HG03565 (cell line): ENCODE data around the gene PTPN20.
"Not testable (repeated sequence)": the region's sequence is repeated elsewhere in the genome, so short reads cannot be mapped to it uniquely, and the experiment has no call there.

Experiments used
- ATAC-seq: cut with Tn5 transposase; IDR thresholded peaks from one replicate; pipeline ENCODE4 v1.9.1; 2021; ENCODE audit warnings: mild to moderate bottlenecking, moderate library complexity; ENCODE audit not compliant: unreplicated experiment

PTPN20 gene, protein sequence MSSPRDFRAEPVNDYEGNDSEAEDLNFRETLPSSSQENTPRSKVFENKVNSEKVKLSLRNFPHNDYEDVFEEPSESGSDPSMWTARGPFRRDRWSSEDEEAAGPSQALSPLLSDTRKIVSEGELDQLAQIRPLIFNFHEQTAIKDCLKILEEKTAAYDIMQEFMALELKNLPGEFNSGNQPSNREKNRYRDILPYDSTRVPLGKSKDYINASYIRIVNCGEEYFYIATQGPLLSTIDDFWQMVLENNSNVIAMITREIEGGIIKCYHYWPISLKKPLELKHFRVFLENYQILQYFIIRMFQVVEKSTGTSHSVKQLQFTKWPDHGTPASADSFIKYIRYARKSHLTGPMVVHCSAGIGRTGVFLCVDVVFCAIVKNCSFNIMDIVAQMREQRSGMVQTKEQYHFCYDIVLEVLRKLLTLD

GRCh38 chr10:46911144-46911876 lies at the start of gene PTPN20:
Gene PTPN20, plus strand, starts transcription at chr10:46911428. Its CDS starts 21,072 bp downstream, at chr10:46932500.
- ATAC-seq: not testable (repeated sequence)

DNA sequence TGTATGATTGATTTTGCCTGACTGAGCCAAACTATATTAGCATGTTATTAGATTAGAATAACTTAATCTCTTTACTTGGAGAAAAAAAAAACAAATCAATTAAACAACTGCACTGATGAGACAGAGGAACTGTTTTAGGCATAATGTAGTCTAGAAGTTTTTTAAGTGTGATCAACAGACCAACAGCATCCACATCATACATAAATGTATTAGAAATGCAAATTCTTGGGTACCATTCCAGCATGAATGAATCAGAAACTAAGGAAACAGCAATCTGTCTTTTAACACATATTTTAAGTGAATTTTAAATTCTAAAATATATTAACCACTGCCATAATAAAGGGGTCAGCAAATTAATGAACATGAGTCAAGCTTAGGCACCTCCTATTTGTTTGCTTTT lies 41.5 kb upstream of the PTPN20 start:
- ATAC-seq: not testable (repeated sequence)

DNA sequence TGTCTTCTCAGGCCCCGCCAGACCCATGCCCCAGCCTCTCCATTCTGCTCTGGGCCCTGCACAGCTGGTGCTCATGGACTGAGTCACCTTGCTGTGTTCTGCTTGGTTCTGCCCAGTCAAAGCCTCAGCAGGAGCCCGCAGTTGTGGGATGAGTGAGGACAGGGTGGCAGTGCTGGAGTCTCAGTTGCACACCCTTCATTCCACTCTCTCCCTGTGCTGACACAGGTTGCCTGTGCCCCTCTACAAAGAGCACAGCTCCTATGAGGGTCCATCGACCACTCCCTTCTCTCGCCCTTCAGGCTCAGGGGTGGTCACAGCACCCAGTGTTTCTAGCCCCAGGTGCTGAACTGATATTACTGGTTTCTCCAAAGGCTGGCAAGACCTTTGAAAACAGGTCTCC lies 39.6 kb upstream of the PTPN20 start:
- ATAC-seq: not testable (repeated sequence)

DNA sequence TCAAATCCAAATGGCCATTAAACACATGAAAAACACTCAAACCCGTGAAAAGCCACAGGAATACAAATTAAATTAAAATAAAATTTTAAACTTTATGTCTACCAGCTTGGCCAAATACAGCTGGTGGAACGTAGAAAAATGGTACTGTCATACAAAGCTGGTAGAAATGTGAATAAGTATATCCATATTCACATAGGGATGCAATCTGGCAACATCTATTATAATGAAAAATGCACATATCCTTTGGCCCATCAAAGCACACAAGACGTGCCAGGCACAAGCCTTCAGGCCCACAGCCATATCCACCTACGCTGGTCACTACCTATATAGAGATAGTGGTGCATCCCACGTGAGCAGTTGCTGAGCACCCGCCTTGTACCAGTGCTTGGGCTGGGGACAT lies 35.9 kb upstream of the PTPN20 start:
- ATAC-seq: not testable (repeated sequence)

DNA sequence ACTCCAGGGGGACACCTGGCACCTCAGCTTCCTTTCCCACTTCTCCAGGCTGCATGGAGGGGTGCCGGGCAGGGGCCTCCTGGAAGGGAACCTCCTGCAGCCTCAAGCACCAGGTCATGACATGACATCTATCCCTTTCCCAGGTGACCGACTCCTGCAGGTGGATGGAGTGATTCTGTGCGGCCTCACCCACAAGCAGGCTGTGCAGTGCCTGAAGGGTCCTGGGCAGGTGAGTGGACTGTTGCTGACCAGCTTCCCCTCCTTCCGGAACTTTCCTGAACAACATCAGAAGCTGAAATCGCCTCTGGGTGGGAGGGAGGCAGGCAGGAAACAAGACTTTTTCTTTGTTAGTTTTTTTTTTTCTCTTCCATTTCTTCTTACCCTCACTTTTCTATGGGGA lies 34.5 kb upstream of the PTPN20 start:
- ATAC-seq: not testable (repeated sequence)

DNA sequence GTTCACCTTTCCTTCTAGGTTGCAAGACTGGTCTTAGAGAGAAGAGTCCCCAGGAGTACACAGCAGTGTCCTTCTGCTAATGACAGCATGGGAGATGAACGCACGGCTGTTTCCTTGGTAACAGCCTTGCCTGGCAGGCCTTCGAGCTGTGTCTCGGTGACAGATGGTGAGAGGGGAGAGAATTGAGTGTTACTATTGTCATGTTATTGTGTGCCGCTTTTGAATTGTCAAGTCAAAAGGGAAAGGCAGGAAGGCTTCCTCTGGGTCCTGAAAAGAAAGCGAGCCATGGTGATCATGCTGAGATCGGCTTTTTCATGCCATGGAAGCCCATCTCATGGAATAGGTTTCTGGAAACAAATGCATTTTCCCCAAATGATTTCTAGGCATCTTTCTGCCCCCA lies 32.5 kb upstream of the PTPN20 start:
- ATAC-seq: not testable (repeated sequence)

DNA sequence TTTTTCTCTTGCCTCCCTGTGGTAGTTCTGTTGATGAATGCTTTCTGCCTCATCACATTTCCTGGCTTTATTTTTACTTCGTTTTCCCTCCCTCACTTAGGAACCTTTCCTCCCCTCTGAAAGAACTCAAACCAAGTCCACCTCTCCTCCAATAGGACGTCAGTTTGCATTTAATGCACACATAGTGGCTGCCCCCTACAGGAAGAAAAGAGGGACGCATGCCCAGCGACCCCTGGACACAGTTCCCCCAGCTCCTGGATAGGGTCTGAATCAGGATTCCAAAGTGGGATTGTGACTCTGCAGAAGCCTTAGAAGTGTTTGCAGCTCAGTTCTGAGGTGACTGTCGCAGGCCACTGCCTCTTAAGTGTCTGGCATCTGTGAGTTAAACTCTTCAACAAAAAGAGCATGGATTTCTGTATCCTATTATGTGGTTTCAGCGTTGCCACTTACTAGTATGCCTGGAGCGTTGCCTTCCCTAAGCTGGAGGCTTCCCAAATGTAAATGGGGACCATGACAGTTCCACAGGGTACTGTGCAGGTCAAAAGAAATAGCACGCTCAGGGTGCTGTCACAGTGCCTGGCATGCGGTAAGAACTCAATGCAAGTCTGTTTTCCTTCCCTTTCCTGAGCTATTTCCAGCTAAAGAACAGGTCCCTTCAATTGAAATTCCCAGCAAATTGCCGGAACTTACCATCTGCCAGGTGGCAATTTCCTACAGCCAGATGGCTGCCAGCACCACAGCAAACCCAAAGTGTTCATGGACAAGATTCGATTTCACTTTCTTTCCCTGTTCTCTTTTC lies 20.2 kb upstream of the PTPN20 start:
- ATAC-seq: not testable (repeated sequence)

DNA sequence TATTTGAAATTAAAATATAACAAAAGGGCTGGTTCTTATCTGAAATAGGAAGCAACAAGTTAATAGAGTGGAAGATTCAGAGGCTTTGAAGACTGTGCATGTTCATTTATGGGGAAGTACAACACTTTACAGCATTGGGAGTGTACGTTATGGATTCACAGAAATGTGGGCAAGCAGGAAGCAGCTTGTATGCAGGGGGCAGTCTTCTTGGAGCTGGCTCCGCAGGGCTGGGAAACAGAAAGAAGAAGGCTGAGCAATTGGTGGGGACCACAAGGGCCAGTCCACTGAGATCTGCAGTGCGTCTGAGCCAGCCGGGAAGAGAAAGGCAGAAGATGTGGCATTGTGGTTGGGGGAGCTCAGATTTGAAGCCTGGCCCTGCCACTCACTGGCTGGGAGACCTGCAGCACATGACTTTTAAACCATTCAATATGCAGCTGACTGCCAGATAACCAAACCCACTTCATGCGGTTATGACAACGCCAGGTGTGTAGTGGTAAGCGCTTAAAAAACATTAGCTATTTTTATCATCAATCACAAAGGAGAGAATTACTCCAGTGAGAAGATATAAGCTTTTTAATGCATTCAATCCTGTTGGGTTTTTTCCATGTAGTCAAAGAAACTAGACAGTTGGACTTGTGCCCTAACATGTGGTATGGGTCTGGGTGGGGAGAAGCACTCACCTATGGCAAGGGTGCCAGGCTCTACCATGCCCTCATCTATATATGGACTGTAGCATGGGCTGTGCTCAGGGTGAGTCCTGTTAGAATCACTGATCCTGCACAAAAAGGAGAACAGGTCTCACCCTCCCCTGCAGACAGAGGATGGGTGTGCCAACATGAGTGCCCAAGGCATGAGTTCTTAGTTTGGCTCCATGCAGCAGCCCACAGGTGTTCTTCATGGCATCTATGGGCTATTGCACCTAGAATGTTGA lies 14.2 kb upstream of the PTPN20 start:
- not testable (repeated sequence) for ATAC-seq

DNA sequence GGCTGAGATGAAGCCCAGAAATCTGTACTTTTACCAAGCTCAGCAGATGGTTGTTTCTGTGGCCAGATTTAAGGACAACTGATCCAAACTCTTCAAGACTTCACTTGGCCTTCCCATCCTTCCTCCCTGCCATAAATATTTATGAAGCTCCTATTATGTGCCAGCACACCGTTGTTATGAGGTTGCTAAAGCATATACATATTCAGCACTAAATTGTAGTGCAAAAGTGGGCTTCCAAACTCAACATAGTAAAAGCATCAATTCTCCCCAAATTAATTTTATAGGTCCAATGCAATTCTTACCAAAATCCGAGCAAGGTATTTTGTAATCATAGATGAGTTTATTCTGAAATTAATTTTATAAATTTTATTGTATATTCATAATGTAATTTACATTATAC lies 10.0 kb upstream of the PTPN20 start:
- ATAC-seq: not testable (repeated sequence)

- ATAC-seq: not testable (repeated sequence)
Observed at GRCh38 chr10:46903874-46904273, 7.4 kb upstream of the PTPN20 start.

GRCh38 chr10:46906359-46906758 lies 4.9 kb upstream of the PTPN20 start:
- not testable (repeated sequence) for ATAC-seq

DNA sequence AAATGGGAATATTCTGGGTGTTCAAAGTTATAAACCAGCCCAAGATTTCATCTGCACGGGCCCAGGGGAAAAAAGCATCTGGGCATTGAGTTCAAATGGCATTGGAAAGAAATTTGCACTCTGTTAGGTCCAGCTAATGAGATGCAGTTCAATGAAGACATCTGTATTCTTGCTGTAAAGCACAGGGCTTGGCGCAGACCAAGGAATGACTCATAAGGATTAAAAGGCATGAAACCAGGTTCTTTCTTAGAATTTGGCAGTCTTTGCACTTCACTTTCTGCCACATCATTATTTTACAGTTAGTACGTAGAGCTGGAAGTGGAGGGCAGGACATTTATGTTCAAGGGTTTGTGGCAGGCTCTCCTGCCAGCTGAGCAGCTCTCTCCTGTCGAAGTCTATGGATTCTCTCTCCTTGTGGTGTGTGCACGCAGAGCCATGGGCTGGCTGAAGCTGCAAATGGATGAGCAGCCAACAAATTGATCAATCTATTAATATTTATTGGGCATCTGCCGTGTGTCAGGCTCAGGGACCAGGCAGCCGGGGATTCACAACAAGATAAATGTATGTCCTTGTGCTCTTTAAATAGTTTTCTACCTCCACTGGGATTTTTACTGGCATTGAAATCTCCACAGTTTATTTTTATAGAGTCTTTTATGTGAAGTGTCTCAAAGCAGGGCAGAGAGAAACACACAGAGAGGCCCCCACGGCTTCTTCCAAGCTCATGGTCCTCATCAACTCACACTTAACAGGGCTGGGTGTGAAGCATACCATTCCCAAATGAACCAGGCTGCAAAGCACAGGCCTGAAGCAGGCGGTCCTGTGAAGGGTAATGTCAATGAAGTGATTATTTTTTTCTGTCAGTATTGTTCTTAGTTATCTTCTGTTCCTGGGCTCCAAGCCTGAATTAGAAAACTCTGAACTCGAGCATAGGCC lies 3.8 kb upstream of the PTPN20 start:
- ATAC-seq: not testable (repeated sequence)

GRCh38 chr10:46922498-46922897 lies 11.3 kb downstream of the PTPN20 start:
- not testable (repeated sequence) for ATAC-seq

DNA sequence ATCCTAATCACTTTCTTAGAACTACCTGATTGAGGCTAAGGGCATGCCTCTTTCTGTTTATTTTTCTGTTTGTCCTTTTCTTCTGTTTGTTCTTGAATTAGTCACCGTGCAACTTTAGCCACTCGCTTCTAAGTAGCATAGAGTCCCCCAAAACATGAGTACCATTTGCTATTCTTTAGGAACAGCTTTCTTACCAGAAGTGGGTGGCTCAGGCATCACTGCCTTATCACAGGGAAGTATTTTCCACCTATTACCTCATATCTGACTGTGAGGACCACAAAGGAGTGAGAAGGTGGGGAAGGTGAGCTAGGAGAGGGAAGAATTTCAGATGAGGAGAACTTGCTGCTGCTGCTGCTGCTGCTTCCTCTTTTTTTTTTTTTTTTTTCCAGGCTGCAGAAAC lies 13.9 kb downstream of the PTPN20 start:
- not testable (repeated sequence) for ATAC-seq

DNA sequence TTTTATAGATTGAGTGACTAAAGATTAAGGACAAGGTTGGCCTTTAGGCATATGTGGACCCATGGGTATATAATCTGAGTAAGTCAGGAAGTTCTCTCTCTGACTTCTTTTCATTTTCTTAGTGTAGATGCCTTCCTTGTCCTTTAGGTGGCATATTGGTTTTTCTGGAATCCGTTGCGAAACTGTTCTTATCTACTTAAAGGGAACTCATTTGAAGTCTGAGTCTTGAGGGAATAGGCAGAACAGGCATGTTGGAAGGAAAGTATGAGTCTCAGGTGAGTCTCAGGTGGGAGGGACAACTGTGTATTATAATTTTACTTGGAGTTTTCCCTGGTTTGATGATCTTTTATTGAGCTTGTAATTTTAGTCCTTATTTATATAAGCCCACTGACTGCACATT lies 14.6 kb downstream of the PTPN20 start:
- ATAC-seq: not testable (repeated sequence)

- ATAC-seq: not testable (repeated sequence)
Observed at GRCh38 chr10:46928810-46929209, 17.6 kb downstream of the PTPN20 start.

- ATAC-seq: not testable (repeated sequence)
Observed at GRCh38 chr10:46932383-46932782, 21.2 kb downstream of the PTPN20 start.

DNA sequence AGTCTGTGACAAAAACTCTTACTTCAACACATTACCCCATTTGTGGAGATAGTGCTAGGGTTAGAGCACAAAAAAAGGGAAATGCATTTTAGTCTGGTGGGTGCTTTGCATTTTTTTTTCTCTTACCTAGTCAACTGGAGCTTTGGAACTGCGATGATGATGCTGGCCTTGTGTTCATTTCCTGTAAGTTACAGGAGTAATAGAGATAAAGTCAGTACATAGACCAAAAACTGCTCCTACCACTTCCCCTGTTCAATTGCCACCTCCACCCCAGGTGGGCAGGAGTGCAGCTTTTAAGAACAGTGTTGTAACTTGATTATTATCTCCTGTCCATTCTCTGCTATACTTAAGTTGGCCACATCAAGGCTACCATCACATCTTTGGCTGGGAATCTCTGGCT lies 29.9 kb downstream of the PTPN20 start:
- ATAC-seq: not testable (repeated sequence)
